HepG2 (cell line): ENCODE data around the gene GPR107. TPM values are rescaled to one million over a fixed set of nuclear protein-coding genes. Genes with fewer than 3 reads are reported as not detected.

Experiments used
- ATAC-seq: fragments of 200-7000 bp; cut with Tn5 transposase; 3 replicates; pipeline ENCODE4 v1.9.1; 2020; ENCODE audit warnings: mild to moderate bottlenecking, moderate library complexity
- BruUV-seq: library from RNA; stranded (reverse); fragments of 400-500 nt; replicated peaks from 2 replicates; lab custom pipeline; 2021; lab: Mats Ljungman, UMichigan
- CTCF ChIA-PET: fragments of 300-600 bp; formaldehyde crosslinking; extraction: SDS; loops from one replicate; lab custom pipeline; 2021; ENCODE audit warnings: low total read pairs, inconsistent platforms, low intra/inter-chr PET ratio; lab: Yijun Ruan, JAX
- POLR2A ChIA-PET: fragments of 350-600 bp; sonication (Branson Sonifier 250); formaldehyde crosslinking; loops from one replicate; lab custom pipeline; 2020; ENCODE audit warnings: antibody characterized with exemption, inconsistent platforms; lab: Yijun Ruan, JAX
- DNase-seq: peaks from one replicate; pipeline ENCODE4 v3.0.0-alpha.2; 2015; ENCODE audit warnings: low spot score
- FAIRE-seq: peaks from 3 replicates; lab custom pipeline; 2011; peaks lifted over from hg19 to GRCh38; lab: Jason Lieb, UNC
- H2AFZ ChIP-seq: one replicate; pipeline ENCODE4 v1.6.1; 2011; ENCODE audit warnings: low read length, inconsistent platforms
- H3K27ac ChIP-seq: fragments of 300-600 bp; 3 replicates; pipeline ENCODE4 v1.8.0; 2011; ENCODE audit warnings: mixed run types, mild to moderate bottlenecking, mixed read lengths, low read length, inconsistent platforms; ENCODE audit not compliant: insufficient read depth; ENCODE audit errors: extremely low read length
- H3K27me3 ChIP-seq, 2 experiments: fragments of 200-600 bp in 1 of 2; 2 replicates in 1 of 2; 3 replicates in 1 of 2; pipeline versions ENCODE4 v1.6.0 to v1.8.0; 2011; ENCODE audit warnings: low read length in 2 of 2, mild to moderate bottlenecking in 2 of 2, moderate library complexity in 2 of 2, inconsistent platforms in 1 of 2; ENCODE audit not compliant: insufficient read depth in 2 of 2, control insufficient read depth in 1 of 2
- H3K36me3 ChIP-seq, 2 experiments: fragments of 200-600 bp in 1 of 2; replicated peaks in 1 of 2; 2 replicates in 1 of 2; 3 replicates in 1 of 2; pipeline versions ENCODE4 v1.5.1 to v1.8.0; 2011; ENCODE audit warnings: low read length in 2 of 2, inconsistent platforms in 1 of 2; ENCODE audit not compliant: insufficient read depth in 2 of 2, control insufficient read depth in 1 of 2
- H3K4me1 ChIP-seq: 2 replicates; pipeline ENCODE4 v1.5.1; 2012; ENCODE audit warnings: low read length, inconsistent platforms; ENCODE audit not compliant: insufficient read depth
- H3K4me2 ChIP-seq: 2 replicates; pipeline ENCODE4 v1.6.0; 2011; ENCODE audit warnings: low read depth, low read length, inconsistent platforms
- H3K4me3 ChIP-seq, 3 experiments: fragments of 200-600 bp in 1 of 3; sonication (generic), shearing (Covaris generic) in 1 of 3; replicated peaks in 1 of 3; 2 replicates each; pipeline ENCODE4 v1.5.1; 2011 to 2016; ENCODE audit warnings: low read length in 3 of 3, inconsistent platforms in 2 of 3, low read depth in 2 of 3, mild to moderate bottlenecking in 2 of 3, control low read depth in 1 of 3, mixed read lengths in 1 of 3; ENCODE audit not compliant: insufficient read depth in 1 of 3
- H3K79me2 ChIP-seq: one replicate; pipeline ENCODE4 v1.6.1; 2011; ENCODE audit warnings: low read length, inconsistent platforms; ENCODE audit not compliant: insufficient read depth
- H3K9ac ChIP-seq: 2 replicates; pipeline ENCODE4 v1.6.0; 2011; ENCODE audit warnings: mild to moderate bottlenecking, low read depth, low read length, inconsistent platforms; ENCODE audit not compliant: insufficient read depth
- H3K9me3 ChIP-seq: 2 replicates; pipeline ENCODE4 v1.5.1; 2012; ENCODE audit warnings: mild to moderate bottlenecking, low read length
- H4K20me1 ChIP-seq: 2 replicates; pipeline ENCODE4 v1.6.0; 2011; ENCODE audit warnings: inconsistent platforms, mild to moderate bottlenecking, low read length, moderate library complexity; ENCODE audit not compliant: insufficient read depth
- AFF4 ChIP-seq: sonication (generic); formaldehyde crosslinking; IDR thresholded peaks from 2 replicates; pipeline ENCODE4 v1.4.0; 2020; ENCODE audit warnings: missing genetic modification reagents
- CTCF ChIP-seq: sonication (generic); formaldehyde crosslinking; IDR thresholded peaks from 2 replicates; pipeline ENCODE4 v1.5.0; 2020; ENCODE audit warnings: mild to moderate bottlenecking, missing genetic modification reagents, moderate library complexity
- FOXK2 ChIP-seq: fragments of 450-650 bp; IDR thresholded peaks from 2 replicates; pipeline ENCODE4 v1.6.1; 2016
- RBFOX2 ChIP-seq: fragments of 200-400 bp; formaldehyde crosslinking; IDR thresholded peaks from 2 replicates; pipeline ENCODE4 v1.6.1; 2017; ENCODE audit warnings: low read depth, mild to moderate bottlenecking, low read length
- REPIN1 ChIP-seq: sonication (generic); formaldehyde crosslinking; IDR thresholded peaks from 2 replicates; pipeline ENCODE4 v1.8.0; 2022; ENCODE audit warnings: missing genetic modification reagents, low read depth, mild to moderate bottlenecking, borderline replicate concordance
- STAG1 ChIP-seq: sonication (generic); formaldehyde crosslinking; IDR thresholded peaks from 2 replicates; pipeline ENCODE4 v1.4.0; 2020; ENCODE audit warnings: missing genetic modification reagents
- ZFP41 ChIP-seq: sonication (generic); formaldehyde crosslinking; IDR thresholded peaks from 2 replicates; pipeline ENCODE4 v1.4.0; 2020; ENCODE audit warnings: mild to moderate bottlenecking, missing genetic modification reagents, borderline replicate concordance
- ZGPAT ChIP-seq: IDR thresholded peaks from 2 replicates; pipeline ENCODE4 v1.6.1; 2016; ENCODE audit warnings: mild to moderate bottlenecking
- ZNF724P ChIP-seq: sonication (generic); formaldehyde crosslinking; IDR thresholded peaks from 2 replicates; pipeline ENCODE4 v1.8.0; 2022; ENCODE audit warnings: missing genetic modification reagents, borderline replicate concordance
- WGBS: methylation state at CpG from one replicate; pipeline ENCODE4 v1.1.6; 2017; ENCODE audit warnings: low lambda C conversion rate; 5-methylcytosine and 5-hydroxymethylcytosine counted together
- in situ Hi-C: cut with HindIII; loops from 2 replicates; pipeline ENCODE4 v1.10.0; 2017; ENCODE audit warnings: low pct_unique_long_range_greater_than_20kb; ENCODE audit not compliant: extremely low pct_ligation_motif_present
- intact Hi-C: fragments of 100-400 bp; cut with micrococcal nuclease; formaldehyde crosslinking; loops from one replicate; pipeline ENCODE4 v1.10.0; 2022; ENCODE audit not compliant: unreplicated experiment
- polyA plus RNA-seq, 8 experiments: library from polyadenylated mRNA; depleted of rRNA in 3 of 8; stranded (reverse) in 7 of 8; unstranded in 1 of 8; fragments of >200 nt; fragmentation: Illumina TruSeq in 4 of 8; extraction: Trizol in 4 of 8; gene quantifications; 2 replicates each; pipeline versions ENCODE4 v1.2.1 to v1.2.3, GENCODE V29; 2011 to 2016; ENCODE audit warnings: low read depth in 4 of 8, missing spikeins in 1 of 8, mixed read lengths in 1 of 8; ENCODE audit not compliant: insufficient read depth in 1 of 8
- total RNA-seq, 5 experiments: library from RNA; depleted of rRNA; stranded (reverse); fragments of >200 nt; fragmentation: Illumina TruSeq; extraction: Trizol; gene quantifications; 2 replicates each; pipeline ENCODE4 v1.2.3, GENCODE V29; 2016; ENCODE audit warnings: low read depth in 1 of 5

The GPR107 gene
- total and polyA plus RNA-seq, 2 of the 13 experiments (the other 11 are each of a cell fraction or from before 2014, with no cell fraction given), result 22.5 to 24.4 TPM

- TF ChIP-seq AFF4 (no peak), ZGPAT (CRISPR knock-in tag) (no peak), RBFOX2 (no peak), REPIN1 (CRISPR knock-in tag) (no peak), ZNF724P (CRISPR knock-in tag) (no peak), ZFP41 (no peak)
Observed at GRCh38 chr9:130036099-130036498, 17.6 kb upstream of the GPR107 start (continued).

- TF ChIP-seq STAG1 (CRISPR knock-in tag), result peak; percentile 18
- no peak for TF ChIP-seq FOXK2
- TF ChIP-seq CTCF (CRISPR knock-in tag), result peak; percentile 19; the same call in 1 of the 2 replicates
- Histone ChIP-seq H4K20me1 (0 out of 2 replicates have a peak, but pooled peaks cover 3% of the 10 kb centered on the region), H3K4me2 (no peak overlapping the region), H3K36me3 (no peaks in the 10 kb centered on the region; a peak in 1 of 5 replicates), H3K79me2 (peaks cover 53% of the 10 kb centered on the region), H3K9me3 (no peaks in the 10 kb centered on the region), H3K27ac (no peak overlapping the region), H3K27me3 (no peaks in the 10 kb centered on the region), H2AFZ (no peak overlapping the region), H3K4me1 (peaks cover 41% of the 10 kb centered on the region), H3K4me3 (no peak overlapping the region), H3K9ac (no peak overlapping the region)
- CTCF ChIA-PET, result interaction anchor here (1.4 kb wide), 1 partner anchor 154 kb away, joined by 5 read pairs; no protein-coding TSS in a partner anchor
- in situ Hi-C loops (loop anchor here (5.0 kb wide), 1 partner anchor 152 kb away; no protein-coding TSS in a partner anchor), intact Hi-C loops (no loop called here)
- no peak for ATAC-seq
- POLR2A ChIA-PET, result interaction anchor here (0.7 to 1.2 kb wide), 2 partner anchors 11 to 153 kb away, joined by 3 to 4 read pairs; no protein-coding TSS in a partner anchor
- peak; percentile 34 for FAIRE-seq
- WGBS, result 96% methylated on average over 6 of the region's 6 CpGs
- no TSS peak for BruUV-seq
- no peak for DNase-seq
Observed at GRCh38 chr9:130039528-130040147, 14.1 kb upstream of the GPR107 start.
